Measurements from ENCODE around the gene COL18A1. TPM values are rescaled to one million over a fixed set of nuclear protein-coding genes. Genes with fewer than 3 reads are reported as not detected.

Gene COL18A1
- polyA plus RNA-seq, 1 of the 3 experiments (the other 2 are of a cell fraction) = 118 TPM

- TF ChIP-seq CTCF (IDR thresholded peaks at IDR 0.05) (no peak), GATA2 (CRISPR knock-in tag; IDR thresholded peaks at IDR 0.05) (no peak), FOXJ3 (CRISPR knock-in tag; IDR thresholded peaks at IDR 0.05) (no peak), TEAD4 (IDR thresholded peaks at IDR 0.05; ENCODE audit: borderline replicate concordance, insufficient read depth) (no peak), POLR2AphosphoS5 (IDR thresholded peaks at IDR 0.05; ENCODE audit: low read depth, low read length) (no peak), MXI1 (IDR thresholded peaks at IDR 0.05; ENCODE audit: low read depth, low read length) (no peak), REST (IDR thresholded peaks at IDR 0.05; ENCODE audit: low read depth, low read length) (no peak), JUND (IDR thresholded peaks at IDR 0.05) (no peak)
Observed at GRCh38 chr21:45457832-45458172, 52.8 kb downstream of the COL18A1 start (continued).

- Histone ChIP-seq H3K4me2 (no peak overlapping the region), H3K4me1 (ENCODE audit: control insufficient read depth in 1 of 2, insufficient read depth in 2 of 2, low read depth in 1 of 2, low read length in 1 of 2) (peaks cover 0 to 13% of the 10 kb centered on the region in 2 experiments; a peak in 1 of 4 replicates), H3F3A (replicated peaks; ENCODE audit: insufficient read depth) (no peaks in the 10 kb centered on the region), H3K79me2 (ENCODE audit: insufficient read depth) (peaks cover 73% of the 10 kb centered on the region), H3K4me3 (ENCODE audit: low read depth in 2 of 2, low read length in 1 of 2) (no peak overlapping the region), H3K9ac (no peak overlapping the region), H2AFZ (ENCODE audit: low read depth) (no peak overlapping the region), H4K20me1 (ENCODE audit: insufficient read depth) (peaks cover 48% of the 10 kb centered on the region), H3K27ac (ENCODE audit: low read depth in 2 of 2, low read length in 1 of 2) (no peak overlapping the region), H3K9me2 (no peaks in the 10 kb centered on the region), H3K9me3 (no peaks in the 10 kb centered on the region), H3K36me3 (replicated peaks in 1 of 2; ENCODE audit: control insufficient read depth in 1 of 2, insufficient read depth in 2 of 2, low read length in 1 of 2) (peaks cover 0 to 5% of the 10 kb centered on the region in 2 experiments), H3K27me3 (ENCODE audit: insufficient read depth) (no peaks in the 10 kb centered on the region)
- CTCF ChIA-PET = interaction anchor here (1.1 to 2.2 kb wide), 3 partner anchors 19 to 166 kb away, joined by 4 to 5 read pairs (median 4); no protein-coding TSS in a partner anchor
- TF ChIP-seq RCOR1 (IDR thresholded peaks at IDR 0.05; ENCODE audit: low read length) (no peak), ELF1 (IDR thresholded peaks at IDR 0.05) (no peak), IRF3 (IDR thresholded peaks at IDR 0.05; ENCODE audit: low read depth, low read length) (no peak), RAD21 (IDR thresholded peaks at IDR 0.05; ENCODE audit: low read length) (no peak), FOXJ3 (CRISPR knock-in tag; IDR thresholded peaks at IDR 0.05) (no peak), TAF1 (IDR thresholded peaks at IDR 0.05; ENCODE audit: borderline replicate concordance, low read depth, low read length) (no peak)
- WGBS (ENCODE audit: low lambda C conversion rate) = 82% methylated on average over 8 of the region's 30 CpGs
- POLR2A ChIA-PET = interaction anchor here (0.6 kb wide), 1 partner anchor 306 kb away, joined by 4 read pairs; no protein-coding TSS in a partner anchor
- DNase-seq = no peak
Observed at GRCh38 chr21:45458281-45459170, 53.6 kb downstream of the COL18A1 start.
